Choroid plexus epithelial cell (primary cell): Measurements from ENCODE around the gene GNAL.

Experiments
- DNase-seq: peaks from one replicate; pipeline ENCODE4 v3.0.0-alpha.2; 2010; ENCODE audit warnings: low read depth
- H3K4me3 ChIP-seq: 2 replicates; pipeline ENCODE4 v1.5.1; 2011; ENCODE audit warnings: low read depth, mild to moderate bottlenecking, control low read depth, low read length, moderate library complexity
- CTCF ChIP-seq: conservative IDR thresholded peaks from 2 replicates; pipeline ENCODE4 v1.5.1; 2011; ENCODE audit warnings: low read depth, mild to moderate bottlenecking, control low read depth, inconsistent platforms, low read length, moderate library complexity

The GNAL gene

GRCh38 chr18:11826836-11827235 is 137.8 kb downstream of the GNAL start:
- DNase-seq: no peak
- no peak for TF ChIP-seq CTCF
- no peak overlapping the region for H3K4me3 ChIP-seq

DNA sequence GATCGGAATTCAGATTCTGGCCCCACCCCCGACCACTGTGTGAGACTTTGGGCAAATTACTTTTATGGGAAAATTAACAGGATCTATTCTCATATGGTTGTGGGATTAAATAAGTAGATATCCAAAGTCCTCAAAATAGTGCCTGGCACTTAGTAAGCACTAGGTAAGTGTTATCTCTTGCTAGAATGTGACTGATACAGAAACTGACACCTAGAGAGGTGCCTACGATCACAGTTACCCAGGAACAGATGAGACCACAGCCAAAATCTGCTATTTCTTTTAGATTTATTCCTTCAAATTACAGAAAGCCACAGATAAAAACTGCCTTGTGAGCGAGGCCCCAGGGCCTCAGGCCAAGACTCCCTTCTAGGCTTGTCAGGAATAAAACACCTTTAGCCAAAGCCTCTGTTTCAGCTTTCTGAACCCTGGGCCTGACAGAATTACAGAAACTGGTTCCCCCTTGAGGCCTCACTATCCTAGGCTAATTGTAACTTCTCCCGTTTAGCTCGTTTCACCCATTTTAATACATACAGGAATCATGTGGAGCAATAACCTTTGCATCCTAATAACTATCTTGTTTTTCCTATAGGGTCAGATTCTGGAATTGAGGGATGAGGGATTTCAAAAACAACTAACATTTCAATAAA is 139.8 kb downstream of the GNAL start:
- DNase-seq: no peak
- TF ChIP-seq CTCF: peak; percentile 6
- no peak overlapping the region for H3K4me3 ChIP-seq

- DNase-seq: no peak
- TF ChIP-seq CTCF: no peak
- H3K4me3 ChIP-seq: no peak overlapping the region
Observed at GRCh38 chr18:11830585-11830984, 141.5 kb downstream of the GNAL start.

DNA sequence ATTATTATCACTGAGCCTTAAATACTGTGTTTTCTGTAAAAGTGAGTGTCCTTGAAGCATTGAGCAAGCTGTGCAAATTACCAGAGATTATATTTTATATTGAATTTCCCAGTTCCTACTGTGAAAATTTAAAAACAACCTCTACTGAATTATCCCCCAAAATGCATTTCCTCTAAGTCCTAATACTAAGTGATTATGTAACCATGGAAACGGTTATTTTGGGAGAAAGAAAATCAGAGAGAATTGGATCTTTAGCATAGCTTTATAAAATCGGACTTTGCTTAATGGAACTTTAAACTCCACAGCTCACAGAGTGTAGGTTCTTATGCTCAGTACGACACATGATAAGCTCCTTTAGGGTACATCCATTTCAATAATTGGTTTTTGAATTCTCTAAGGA is 142.9 kb downstream of the GNAL start:
- no peak for TF ChIP-seq CTCF
- no peak overlapping the region for H3K4me3 ChIP-seq
- DNase-seq: no peak

GRCh38 chr18:11834772-11835171 is 145.7 kb downstream of the GNAL start:
- no peak for DNase-seq
- no peak for TF ChIP-seq CTCF
- H3K4me3 ChIP-seq: no peak overlapping the region

DNA sequence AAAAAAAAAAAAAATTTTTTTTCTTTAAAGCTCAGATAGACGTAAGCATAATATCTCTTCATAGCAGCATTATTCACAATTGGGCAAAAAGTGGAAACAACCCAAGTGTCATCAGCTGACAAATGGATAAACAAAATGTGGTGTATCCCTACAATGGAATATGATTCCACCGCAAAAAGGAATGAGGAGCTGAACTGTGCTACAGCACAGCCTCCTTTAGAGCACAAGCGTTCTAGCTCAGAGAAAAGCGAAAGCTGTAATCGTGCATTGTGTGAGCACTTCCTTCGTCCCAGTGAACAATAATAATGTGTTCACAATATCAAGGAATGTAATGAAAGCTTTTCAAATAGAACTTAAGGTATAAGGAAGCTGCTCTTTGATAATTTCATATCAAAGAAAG is 150.5 kb downstream of the GNAL start:
- TF ChIP-seq CTCF: no peak
- no peak for DNase-seq
- no peak overlapping the region for H3K4me3 ChIP-seq

DNA sequence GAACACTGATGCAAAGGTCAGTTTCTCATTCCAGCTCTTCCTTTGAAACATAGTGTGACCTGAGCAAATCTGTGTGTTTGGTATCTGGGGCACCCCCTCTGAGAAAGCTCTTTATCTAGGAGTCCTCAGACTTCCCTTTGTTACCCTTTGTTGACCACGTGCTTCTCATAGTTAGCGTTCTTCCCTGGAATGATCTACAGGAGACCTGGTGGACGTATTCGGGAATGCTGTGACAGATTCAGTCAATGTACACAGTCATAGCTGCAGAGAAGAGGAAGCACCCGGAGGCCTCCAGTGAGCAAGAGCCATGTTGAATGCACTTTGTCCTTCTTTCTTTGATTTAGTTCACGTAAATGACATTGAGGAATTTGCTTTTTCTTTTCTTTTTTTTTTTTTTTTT is 151.4 kb downstream of the GNAL start:
- no peak for TF ChIP-seq CTCF
- DNase-seq: no peak
- H3K4me3 ChIP-seq: no peak overlapping the region
